K562 (cell line): ENCODE measurements around the gene SUPT3H. TPM values are rescaled to one million over a fixed set of nuclear protein-coding genes. Genes with fewer than 3 reads are reported as not detected.

Source experiments
- CEBPZ ChIP-seq: fragments of 150-350 bp; IDR thresholded peaks from 2 replicates; pipeline ENCODE4 v1.6.1; 2014; ENCODE audit warnings: low read depth, mild to moderate bottlenecking, low read length, borderline replicate concordance
- CREB1 ChIP-seq, 2 experiments: sonication (generic) in 1 of 2; formaldehyde crosslinking in 1 of 2; IDR thresholded peaks; 2 replicates each; pipeline versions ENCODE4 v1.6.1 to v1.8.0; 2012 to 2022; ENCODE audit warnings: inconsistent platforms in 1 of 2, mild to moderate bottlenecking in 1 of 2, missing genetic modification reagents in 1 of 2, moderate library complexity in 1 of 2
- HINFP ChIP-seq: fragments of 450-650 bp; conservative IDR thresholded peaks from 2 replicates; pipeline ENCODE4 v1.6.1; 2016; ENCODE audit warnings: missing genetic modification characterization, low read depth, mild to moderate bottlenecking, control low read depth, missing compliant biosample characterization
- HMG20B ChIP-seq: fragments of 250-450 bp; sonication (Bioruptor Pico); IDR thresholded peaks from 2 replicates; pipeline ENCODE4 v1.5.0; 2021; ENCODE audit warnings: mild to moderate bottlenecking
- KDM5B ChIP-seq: fragments of 200-600 bp; sonication (generic); IDR thresholded peaks from 2 replicates; pipeline ENCODE4 v1.6.1; 2012; ENCODE audit warnings: low read depth, mild to moderate bottlenecking, moderate library complexity, low read length, control low read depth, inconsistent platforms; ENCODE audit not compliant: insufficient replicate concordance
- KLF13 ChIP-seq: fragments of 450-650 bp; IDR thresholded peaks from 2 replicates; pipeline ENCODE4 v1.6.1; 2016; ENCODE audit warnings: missing genetic modification characterization, low read depth, mild to moderate bottlenecking, missing compliant biosample characterization, moderate library complexity, borderline replicate concordance
- NELFE ChIP-seq: IDR thresholded peaks from 2 replicates; pipeline ENCODE4 v1.6.1; 2011; ENCODE audit warnings: mild to moderate bottlenecking; ENCODE audit not compliant: insufficient read depth, insufficient read length
- NRF1 ChIP-seq, 2 experiments: fragments of 450-650 bp; IDR thresholded peaks in 1 of 2; conservative IDR thresholded peaks in 1 of 2; 2 replicates each; pipeline ENCODE4 v1.6.1; 2014; ENCODE audit warnings: mild to moderate bottlenecking in 2 of 2
- PCBP2 ChIP-seq: fragments of 200-400 bp; formaldehyde crosslinking; IDR thresholded peaks from 2 replicates; pipeline ENCODE4 v1.6.1; 2018; ENCODE audit warnings: low read length, low read depth, mild to moderate bottlenecking, moderate library complexity; ENCODE audit not compliant: poor library complexity, severe bottlenecking
- SMAD4 ChIP-seq: fragments of 250-450 bp; sonication (Bioruptor Pico); conservative IDR thresholded peaks from 2 replicates; pipeline ENCODE4 v1.8.0; 2021; ENCODE audit warnings: inconsistent platforms, mild to moderate bottlenecking, moderate library complexity
- SMARCB1 ChIP-seq: IDR thresholded peaks from 2 replicates; pipeline ENCODE4 v1.6.1; 2011; ENCODE audit warnings: improper control_type of control experiment, low read depth; ENCODE audit not compliant: insufficient read length
- ZNF384 ChIP-seq: IDR thresholded peaks from 2 replicates; pipeline ENCODE4 v1.6.1; 2012; ENCODE audit warnings: low read depth, low read length, improper control_type of control experiment
- ZNF695 ChIP-seq: fragments of 450-650 bp; formaldehyde crosslinking; IDR thresholded peaks from 2 replicates; pipeline ENCODE4 v1.4.0; 2020; ENCODE audit warnings: mild to moderate bottlenecking, moderate library complexity
- polyA plus RNA-seq, 8 experiments: library from polyadenylated mRNA; depleted of rRNA in 4 of 8; stranded (reverse) in 5 of 8; unstranded in 3 of 8; fragments of >200 nt; fragmentation: Nextera tagmentation in 2 of 8; fragmentation: Illumina TruSeq in 1 of 8; extraction: Ambion mirVana in 2 of 8; extraction: Trizol in 1 of 8; gene quantifications; 2 replicates each; pipeline versions ENCODE4 v1.2.1 to v1.2.3, GENCODE V29; 2011 to 2014; ENCODE audit warnings: inconsistent platforms in 1 of 8, missing spikeins in 1 of 8
- total RNA-seq, 7 experiments: library from RNA; depleted of rRNA in 6 of 7; stranded (reverse); fragments of >200 nt in 6 of 7; fragmentation: Illumina TruSeq in 2 of 7; extraction: Trizol in 2 of 7; gene quantifications; 2 replicates each; pipeline versions ENCODE4 v1.2.1 to v1.2.3, GENCODE V29; 2011 to 2021; ENCODE audit warnings: low replicate concordance in 1 of 7
- TF ChIP-seq, protein P1 (sequence below): fragments of 450-650 bp; IDR thresholded peaks from 2 replicates; pipeline ENCODE4 v1.6.1; 2016; ENCODE audit warnings: missing biosample characterization, missing genetic modification characterization
- TF ChIP-seq, protein P2 (sequence below), 3 experiments: IDR thresholded peaks in 2 of 3; conservative IDR thresholded peaks in 1 of 3; 2 replicates each; pipeline ENCODE4 v1.5.1; 2011 to 2012; ENCODE audit warnings: low read length in 3 of 3, mild to moderate bottlenecking in 3 of 3, control low read depth in 2 of 3, improper control_type of control experiment in 1 of 3, inconsistent platforms in 1 of 3, low read depth in 1 of 3, mixed read lengths in 1 of 3, moderate library complexity in 1 of 3; ENCODE audit not compliant: insufficient read depth in 2 of 3

The SUPT3H gene
- total and polyA plus RNA-seq, 9 of the 15 experiments (the other 6 are each of a cell fraction or from before 2014, with no cell fraction given): 7.2 to 16.3 (median 11.9) TPM

GRCh38 chr6:45377554-45378333, at the start of gene SUPT3H (continued):
- peak; percentile 17; the same call in 1 of the 2 replicates for TF ChIP-seq SMAD4
- TF ChIP-seq CEBPZ: no peak
- no peak for TF ChIP-seq SMARCB1
- no peak for TF ChIP-seq HINFP (tag)
- no peak for TF ChIP-seq ZNF695 (CRISPR knock-in tag)
- TF ChIP-seq, protein P1, sequence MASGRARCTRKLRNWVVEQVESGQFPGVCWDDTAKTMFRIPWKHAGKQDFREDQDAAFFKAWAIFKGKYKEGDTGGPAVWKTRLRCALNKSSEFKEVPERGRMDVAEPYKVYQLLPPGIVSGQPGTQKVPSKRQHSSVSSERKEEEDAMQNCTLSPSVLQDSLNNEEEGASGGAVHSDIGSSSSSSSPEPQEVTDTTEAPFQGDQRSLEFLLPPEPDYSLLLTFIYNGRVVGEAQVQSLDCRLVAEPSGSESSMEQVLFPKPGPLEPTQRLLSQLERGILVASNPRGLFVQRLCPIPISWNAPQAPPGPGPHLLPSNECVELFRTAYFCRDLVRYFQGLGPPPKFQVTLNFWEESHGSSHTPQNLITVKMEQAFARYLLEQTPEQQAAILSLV (tag): no peak
- no peak for TF ChIP-seq HMG20B (CRISPR knock-in tag)
- peak; percentile 96 for TF ChIP-seq NRF1 (conservative IDR thresholded peaks at IDR 0.05 in 1 of 2, IDR thresholded peaks at IDR 0.05 in 1 of 2)
- TF ChIP-seq KDM5B: peak; percentile 92
- TF ChIP-seq PCBP2: no peak
- peak; percentile 49; the same call in 1 of the 2 replicates for TF ChIP-seq CREB1 (IDR thresholded peaks at IDR 0.05)
- TF ChIP-seq CREB1 (CRISPR knock-in tag; IDR thresholded peaks at IDR 0.05): peak; percentile 74
- no peak for TF ChIP-seq NELFE
- peak; percentile 6; the same call in 1 of the 2 replicates for TF ChIP-seq ZNF384
- TF ChIP-seq, protein P2, sequence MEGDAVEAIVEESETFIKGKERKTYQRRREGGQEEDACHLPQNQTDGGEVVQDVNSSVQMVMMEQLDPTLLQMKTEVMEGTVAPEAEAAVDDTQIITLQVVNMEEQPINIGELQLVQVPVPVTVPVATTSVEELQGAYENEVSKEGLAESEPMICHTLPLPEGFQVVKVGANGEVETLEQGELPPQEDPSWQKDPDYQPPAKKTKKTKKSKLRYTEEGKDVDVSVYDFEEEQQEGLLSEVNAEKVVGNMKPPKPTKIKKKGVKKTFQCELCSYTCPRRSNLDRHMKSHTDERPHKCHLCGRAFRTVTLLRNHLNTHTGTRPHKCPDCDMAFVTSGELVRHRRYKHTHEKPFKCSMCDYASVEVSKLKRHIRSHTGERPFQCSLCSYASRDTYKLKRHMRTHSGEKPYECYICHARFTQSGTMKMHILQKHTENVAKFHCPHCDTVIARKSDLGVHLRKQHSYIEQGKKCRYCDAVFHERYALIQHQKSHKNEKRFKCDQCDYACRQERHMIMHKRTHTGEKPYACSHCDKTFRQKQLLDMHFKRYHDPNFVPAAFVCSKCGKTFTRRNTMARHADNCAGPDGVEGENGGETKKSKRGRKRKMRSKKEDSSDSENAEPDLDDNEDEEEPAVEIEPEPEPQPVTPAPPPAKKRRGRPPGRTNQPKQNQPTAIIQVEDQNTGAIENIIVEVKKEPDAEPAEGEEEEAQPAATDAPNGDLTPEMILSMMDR (IDR thresholded peaks at IDR 0.05 in 2 of 3, conservative IDR thresholded peaks at IDR 0.05 in 1 of 3; ENCODE audit: insufficient read depth in 2 of 3, low read depth in 1 of 3, low read length in 3 of 3): peak; percentile 41 to 46 (median 42); a peak in 5 of 6 replicates
- peak; percentile 71; the same call in 1 of the 2 replicates for TF ChIP-seq KLF13 (tag)
